NOMO-1 treated with dmso at 0.1 percent for 144 hours (cell line): ENCODE measurements around the gene INSM1.

Experiments
- DNase-seq: peaks from one replicate; lab custom pipeline; 2025; ENCODE audit not compliant: unreplicated experiment; lab: John Stamatoyannopoulos, UW

INSM1 gene

DNA sequence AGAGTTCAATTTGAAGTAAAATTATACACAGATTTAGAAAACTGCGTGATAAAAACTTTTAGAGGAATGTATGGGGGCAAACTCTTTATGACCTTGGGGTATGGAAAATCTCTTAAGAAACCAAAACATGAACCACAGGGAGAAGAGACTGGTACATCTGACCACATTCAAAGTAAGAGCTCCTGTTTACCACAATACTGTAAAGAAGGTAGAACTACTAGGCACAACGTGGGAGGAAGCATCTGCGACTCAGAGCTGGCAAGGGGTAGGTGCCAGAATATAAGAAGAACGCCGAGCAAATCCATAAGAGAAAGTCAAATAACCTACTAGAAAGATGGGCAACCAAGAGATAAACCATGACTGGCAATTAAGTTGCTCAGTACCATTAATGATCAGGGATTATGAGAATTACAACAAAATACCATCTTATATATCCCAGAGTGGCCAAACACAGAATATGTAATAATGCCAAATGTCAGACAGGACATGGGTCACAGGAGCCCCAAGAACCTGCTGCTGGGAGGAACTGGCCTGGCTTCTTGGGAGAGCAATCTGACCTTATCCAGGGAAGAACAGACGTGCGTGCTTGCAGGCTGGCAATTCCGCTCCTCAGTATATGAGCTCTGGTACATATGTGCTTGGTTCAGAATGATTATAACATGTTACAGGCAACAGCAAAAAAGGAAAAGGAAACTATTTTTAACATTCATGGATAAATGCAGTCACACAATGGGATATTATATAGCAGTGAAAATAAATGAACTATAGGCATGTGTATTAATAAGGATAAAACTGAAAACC lies 50.2 kb downstream of the INSM1 start:
- DNase-seq = no peak
